Breast epithelium (tissue), 3 donors: ENCODE measurements around the gene TP53BP1.

Experiments
- CTCF ChIP-seq, 3 donors: fragments of 450-650 bp; IDR thresholded peaks; one replicate each; pipeline ENCODE4 v1.5.1; 2016 to 2017; ENCODE audit warnings: antibody characterized with exemption in 3 of 3, mild to moderate bottlenecking in 3 of 3, moderate library complexity in 3 of 3
- POLR2A ChIP-seq: fragments of 450-650 bp; IDR thresholded peaks from one replicate; pipeline ENCODE4 v1.6.1; 2016; ENCODE audit warnings: antibody characterized with exemption, mild to moderate bottlenecking, moderate library complexity

- no peak for TF ChIP-seq CTCF (IDR thresholded peaks at IDR 0.05)
- TF ChIP-seq POLR2A, result no peak
Observed at GRCh38 chr15:43525131-43525530, 32.2 kb upstream of the TP53BP1 start.
